ENCODE measurements around the gene NCOA7. TPM values are rescaled to one million over a fixed set of nuclear protein-coding genes. Genes with fewer than 3 reads are reported as not detected.

NCOA7 gene
- total and polyA plus RNA-seq, 10 of the 15 experiments (the other 5 are each of a cell fraction or from before 2014, with no cell fraction given): 18.9 to 50.3 (median 34.2) TPM

DNA sequence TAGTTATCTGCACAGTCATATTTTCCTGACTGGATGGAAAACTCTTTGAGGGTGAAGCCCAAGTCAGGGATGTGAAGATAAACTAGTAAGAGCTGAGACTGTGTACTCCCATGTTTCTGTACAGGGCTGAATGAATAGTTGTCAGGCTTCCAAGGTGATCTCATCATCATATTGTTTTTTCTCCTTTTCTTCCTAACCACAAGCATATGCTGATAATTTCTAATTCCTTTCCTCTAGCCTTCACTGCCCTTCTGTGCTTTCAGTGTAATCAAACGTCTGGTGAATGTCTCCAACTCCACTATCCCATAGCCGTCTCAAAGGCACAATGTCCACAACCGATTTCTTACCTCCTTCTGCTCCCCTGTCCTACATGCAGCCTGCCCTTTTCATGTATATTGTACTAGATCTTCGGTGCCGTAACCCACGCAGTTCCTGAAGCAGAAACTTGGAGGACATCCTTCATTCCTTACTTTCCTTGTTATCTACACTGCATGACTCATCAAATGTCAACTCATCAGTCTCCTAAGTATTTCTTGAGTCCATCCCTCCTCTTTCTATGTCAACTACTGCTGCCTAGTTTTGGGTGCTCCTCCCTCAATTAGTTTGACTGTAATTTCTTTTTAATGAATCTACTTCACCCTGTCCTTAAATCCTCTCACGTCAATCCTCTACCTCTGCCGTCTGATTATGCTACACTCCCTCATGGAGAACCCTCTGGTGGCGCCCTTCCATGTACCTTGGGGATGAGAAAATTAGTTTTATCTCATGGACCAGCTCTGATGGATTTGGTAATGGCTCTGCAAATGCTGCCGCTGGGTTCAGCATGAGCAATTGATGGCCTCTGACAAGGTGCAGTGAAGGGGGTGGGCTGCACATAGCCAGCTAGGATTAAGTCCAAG lies 21.9 kb downstream of the NCOA7 start:
- FAIRE-seq (no peak), ATAC-seq (no peak), DNase-seq (ENCODE audit: low read depth, low spot score) (no peak)
- Histone ChIP-seq H3K4me3 (no peak overlapping the region), H3K27me3 (replicated peaks in 1 of 2; ENCODE audit: control insufficient read depth in 2 of 2, insufficient read depth in 2 of 2, low read length in 1 of 2) (no peaks in the 10 kb centered on the region), H3K36me3 (ENCODE audit: control insufficient read depth in 2 of 2, insufficient read depth in 2 of 2, low read length in 1 of 2) (peaks cover 0 to 3% of the 10 kb centered on the region in 2 experiments; a peak in 2 of 4 replicates), H2AFZ (ENCODE audit: control insufficient read depth, low read depth, low read length) (no peak overlapping the region), H3K4me2 (ENCODE audit: control insufficient read depth, insufficient read depth) (no peak overlapping the region; the same call in 1 of the 2 replicates), H3K4me1 (ENCODE audit: control insufficient read depth, insufficient read depth, low read length) (peaks cover 68% of the 10 kb centered on the region), H3K79me2 (ENCODE audit: control insufficient read depth, insufficient read depth, low read length) (peaks cover 82% of the 10 kb centered on the region), H3K9me3 (replicated peaks; ENCODE audit: control insufficient read depth, insufficient read depth, low read length) (no peaks in the 10 kb centered on the region), H4K20me1 (ENCODE audit: control insufficient read depth, insufficient read depth) (no peaks in the 10 kb centered on the region), H3K27ac (ENCODE audit: control insufficient read depth, insufficient read depth) (no peak overlapping the region), H3K9ac (ENCODE audit: control insufficient read depth, insufficient read depth, low read length) (no peak overlapping the region)
- CTCF ChIA-PET: interaction anchor here (1.4 to 10.3 kb wide), 4 partner anchors 8 to 31 kb away, joined by 4 to 197 read pairs (median 22); partner anchors contain the start of gene NCOA7
- SMC1A ChIA-PET (ENCODE audit: uncharacterized antibody, unreplicated experiment): interaction anchor here (1.1 to 15.7 kb wide), 7 partner anchors 11 to 128 kb away, joined by 3 to 325 read pairs (median 16); partner anchors contain the start of gene NCOA7
- no TSS peak for BruUV-seq (replicated peaks)
- 90% methylated on average over 10 of the region's 10 CpGs for WGBS (ENCODE audit: insufficient coverage, insufficient replicate concordance, low lambda C conversion rate, missing lambda C conversion rate)
- RAD21 ChIA-PET (ENCODE audit: unreplicated experiment): interaction anchor here (0.7 to 10.0 kb wide), 2 partner anchors 20 to 31 kb away, joined by 4 to 185 read pairs; partner anchors contain the start of gene NCOA7
- in situ Hi-C loops (cut with MboI): no loop called here
- no peak for TF ChIP-seq SP1 (IDR thresholded peaks at IDR 0.05; ENCODE audit: low read depth, low read length)
- no peak for TF ChIP-seq LARP7 (IDR thresholded peaks at IDR 0.05)
- no peak for TF ChIP-seq MTA2 (IDR thresholded peaks at IDR 0.05; ENCODE audit: low read depth)
- no peak for TF ChIP-seq STAT1 (conservative IDR thresholded peaks at IDR 0.05)
- TF ChIP-seq, protein P1, sequence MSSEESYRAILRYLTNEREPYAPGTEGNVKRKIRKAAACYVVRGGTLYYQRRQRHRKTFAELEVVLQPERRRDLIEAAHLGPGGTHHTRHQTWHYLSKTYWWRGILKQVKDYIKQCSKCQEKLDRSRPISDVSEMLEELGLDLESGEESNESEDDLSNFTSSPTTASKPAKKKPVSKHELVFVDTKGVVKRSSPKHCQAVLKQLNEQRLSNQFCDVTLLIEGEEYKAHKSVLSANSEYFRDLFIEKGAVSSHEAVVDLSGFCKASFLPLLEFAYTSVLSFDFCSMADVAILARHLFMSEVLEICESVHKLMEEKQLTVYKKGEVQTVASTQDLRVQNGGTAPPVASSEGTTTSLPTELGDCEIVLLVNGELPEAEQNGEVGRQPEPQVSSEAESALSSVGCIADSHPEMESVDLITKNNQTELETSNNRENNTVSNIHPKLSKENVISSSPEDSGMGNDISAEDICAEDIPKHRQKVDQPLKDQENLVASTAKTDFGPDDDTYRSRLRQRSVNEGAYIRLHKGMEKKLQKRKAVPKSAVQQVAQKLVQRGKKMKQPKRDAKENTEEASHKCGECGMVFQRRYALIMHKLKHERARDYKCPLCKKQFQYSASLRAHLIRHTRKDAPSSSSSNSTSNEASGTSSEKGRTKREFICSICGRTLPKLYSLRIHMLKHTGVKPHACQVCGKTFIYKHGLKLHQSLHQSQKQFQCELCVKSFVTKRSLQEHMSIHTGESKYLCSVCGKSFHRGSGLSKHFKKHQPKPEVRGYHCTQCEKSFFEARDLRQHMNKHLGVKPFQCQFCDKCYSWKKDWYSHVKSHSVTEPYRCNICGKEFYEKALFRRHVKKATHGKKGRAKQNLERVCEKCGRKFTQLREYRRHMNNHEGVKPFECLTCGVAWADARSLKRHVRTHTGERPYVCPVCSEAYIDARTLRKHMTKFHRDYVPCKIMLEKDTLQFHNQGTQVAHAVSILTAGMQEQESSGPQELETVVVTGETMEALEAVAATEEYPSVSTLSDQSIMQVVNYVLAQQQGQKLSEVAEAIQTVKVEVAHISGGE (CRISPR knock-in tag; IDR thresholded peaks at IDR 0.05): no peak
- no peak for TF ChIP-seq CBX3 (IDR thresholded peaks at IDR 0.05; ENCODE audit: borderline replicate concordance, low read depth)
- no peak for TF ChIP-seq KLF5 (IDR thresholded peaks at IDR 0.05; ENCODE audit: partially characterized antibody)
- TF ChIP-seq KAT2A (conservative IDR thresholded peaks at IDR 0.05; ENCODE audit: control insufficient read depth, low read depth, low read length): no peak
- no peak for TF ChIP-seq HDAC6 (IDR thresholded peaks at IDR 0.05; ENCODE audit: unreplicated experiment)
- no peak for TF ChIP-seq JUNB (IDR thresholded peaks at IDR 0.05)
- POLR2A ChIA-PET: interaction anchor here (0.7 to 9.6 kb wide), 8 partner anchors 8 to 108 kb away, joined by 3 to 79 read pairs (median 6); partner anchors contain the start of gene NCOA7
- intact Hi-C loops (cut with micrococcal nuclease; ENCODE audit: unreplicated experiment): no loop called here

Data from GM12878 (cell line).